Gastroesophageal sphincter (tissue), 4 donors: ENCODE measurements around the gene FANCC. TPM values are rescaled to one million over a fixed set of nuclear protein-coding genes. Genes with fewer than 3 reads are reported as not detected.

Experiments
- ATAC-seq: fragments of 150-250 bp; one replicate; pipeline ENCODE4 v1.9.1; 2016; ENCODE audit warnings: mild to moderate bottlenecking, moderate library complexity
- H3K27ac ChIP-seq, 4 donors: fragments of 200-600 bp; sonication (generic) in 3 of 4; 1 replicate in 3 of 4; 2 replicates in 1 of 4; pipeline ENCODE4 v1.5.1; 2016 to 2019
- H3K27me3 ChIP-seq: fragments of 200-600 bp; sonication (generic); one replicate; pipeline ENCODE4 v1.5.1; 2019
- H3K36me3 ChIP-seq, 2 donors: fragments of 200-600 bp; sonication (generic); one replicate each; pipeline ENCODE4 v1.5.1; 2019; ENCODE audit warnings: control low read depth in 1 of 2
- H3K4me1 ChIP-seq, 3 donors: fragments of 200-600 bp; sonication (generic); 1 replicate in 2 of 3; 2 replicates in 1 of 3; pipeline ENCODE4 v1.5.1; 2016 to 2019; ENCODE audit warnings: control low read depth in 2 of 3
- H3K4me3 ChIP-seq, 2 donors: fragments of 200-600 bp; sonication (generic); one replicate each; pipeline ENCODE4 v1.5.1; 2019; ENCODE audit warnings: mild to moderate bottlenecking in 1 of 2, moderate library complexity in 1 of 2
- H3K9me3 ChIP-seq, 3 donors: fragments of 200-600 bp; sonication (generic); one replicate each; pipeline ENCODE4 v1.5.1; 2017 to 2019; ENCODE audit warnings: control low read depth in 2 of 3
- CTCF ChIP-seq, 4 experiments: fragments of 200-600 bp in 2 of 4; fragments of 450-650 bp in 2 of 4; sonication (generic) in 1 of 4; IDR thresholded peaks; one replicate each; pipeline ENCODE4 v1.5.1; 2017 to 2019; ENCODE audit warnings: antibody characterized with exemption in 4 of 4, mild to moderate bottlenecking in 2 of 4, moderate library complexity in 2 of 4
- EP300 ChIP-seq: sonication (generic); formaldehyde crosslinking; IDR thresholded peaks from one replicate; pipeline ENCODE4 v1.6.1; 2017; ENCODE audit warnings: antibody characterized with exemption, mild to moderate bottlenecking
- POLR2A ChIP-seq, 2 donors: fragments of 450-650 bp; IDR thresholded peaks; one replicate each; pipeline ENCODE4 v1.6.1; 2017; ENCODE audit warnings: antibody characterized with exemption in 2 of 2, mild to moderate bottlenecking in 2 of 2, moderate library complexity in 1 of 2
- POLR2AphosphoS5 ChIP-seq: sonication (generic); formaldehyde crosslinking; IDR thresholded peaks from one replicate; pipeline ENCODE4 v1.6.1; 2017; ENCODE audit warnings: antibody characterized with exemption
- WGBS, 2 donors: methylation state at CpG; one replicate each; pipeline ENCODE4 v1.1.5; 2018; ENCODE audit warnings: low coverage in 1 of 2; 5-methylcytosine and 5-hydroxymethylcytosine counted together
- total RNA-seq, 4 donors: library from RNA; depleted of rRNA; stranded (reverse); fragments of >200 nt; gene quantifications; one replicate each; pipeline ENCODE4 v1.1.0, GENCODE V29; 2016

The FANCC gene
- total RNA-seq, 4 donors from 2014 or later = 4.9 to 9.4 (median 7.4) TPM

GRCh38 chr9:95239071-95239470, 78.4 kb downstream of the FANCC start:
- H3K27ac ChIP-seq = no peak overlapping the region
- no peak for TF ChIP-seq POLR2AphosphoS5
- no peak for TF ChIP-seq EP300
- TF ChIP-seq CTCF (IDR thresholded peaks at IDR 0.05) = no peak
- no peak for TF ChIP-seq POLR2A (IDR thresholded peaks at IDR 0.05)
- WGBS, 2 donors = 100% methylated on average over 3 to 5 of the region's 5 CpGs
- no peak for ATAC-seq
- H3K36me3 ChIP-seq = peaks cover 0 to 16% of the 10 kb centered on the region in 2 donors
- H3K4me1 ChIP-seq = no peaks in the 10 kb centered on the region
- no peaks in the 10 kb centered on the region for H3K9me3 ChIP-seq
- H3K4me3 ChIP-seq = no peak overlapping the region
- H3K27me3 ChIP-seq = no peaks in the 10 kb centered on the region

GRCh38 chr9:95237336-95237735, 80.2 kb downstream of the FANCC start:
- Histone ChIP-seq H3K27me3 (no peaks in the 10 kb centered on the region), H3K36me3 (peaks cover 0 to 16% of the 10 kb centered on the region in 2 donors), H3K27ac (no peak overlapping the region), H3K9me3 (no peaks in the 10 kb centered on the region), H3K4me1 (no peaks in the 10 kb centered on the region), H3K4me3 (no peak overlapping the region)
- no peak for ATAC-seq
- WGBS, 2 donors = 80 to 90% methylated on average over 7 of the region's 7 CpGs
- TF ChIP-seq CTCF (IDR thresholded peaks at IDR 0.05) (no peak), POLR2AphosphoS5 (no peak), EP300 (no peak), POLR2A (IDR thresholded peaks at IDR 0.05) (no peak)

- WGBS, 2 donors = 88 to 93% methylated on average over 6 of the region's 6 CpGs
- peaks cover 0 to 14% of the 10 kb centered on the region in 2 donors for H3K36me3 ChIP-seq
- H3K4me1 ChIP-seq = no peaks in the 10 kb centered on the region
- no peak overlapping the region for H3K27ac ChIP-seq
- H3K4me3 ChIP-seq = no peak overlapping the region
- H3K27me3 ChIP-seq = no peaks in the 10 kb centered on the region
- TF ChIP-seq POLR2A (IDR thresholded peaks at IDR 0.05) = no peak
- TF ChIP-seq CTCF (IDR thresholded peaks at IDR 0.05) = no peak
- TF ChIP-seq EP300 = no peak
- TF ChIP-seq POLR2AphosphoS5 = no peak
- ATAC-seq = no peak
- no peaks in the 10 kb centered on the region for H3K9me3 ChIP-seq
These were observed 87.5 kb downstream of the FANCC start for GRCh38 chr9:95230046-95230445.

GRCh38 chr9:95229230-95229915, 88.1 kb downstream of the FANCC start:
- no peaks in the 10 kb centered on the region for H3K4me1 ChIP-seq
- no peak for TF ChIP-seq EP300
- no peak for TF ChIP-seq POLR2A (IDR thresholded peaks at IDR 0.05)
- TF ChIP-seq CTCF (IDR thresholded peaks at IDR 0.05) = no peak
- TF ChIP-seq POLR2AphosphoS5 = no peak
- no peak overlapping the region for H3K27ac ChIP-seq
- H3K27me3 ChIP-seq = no peaks in the 10 kb centered on the region
- H3K36me3 ChIP-seq = peaks cover 0 to 10% of the 10 kb centered on the region in 2 donors
- no peak for ATAC-seq
- H3K4me3 ChIP-seq = no peak overlapping the region
- no peaks in the 10 kb centered on the region for H3K9me3 ChIP-seq
- 70% methylated on average over 1 to 3 of the region's 4 CpGs for WGBS, 2 donors

GRCh38 chr9:95226921-95227320, 90.6 kb downstream of the FANCC start:
- 80 to 100% methylated on average over 6 of the region's 7 CpGs for WGBS, 2 donors
- TF ChIP-seq POLR2AphosphoS5 (no peak), EP300 (no peak), POLR2A (IDR thresholded peaks at IDR 0.05) (no peak), CTCF (IDR thresholded peaks at IDR 0.05) (no peak)
- ATAC-seq = no peak
- Histone ChIP-seq H3K4me1 (no peaks in the 10 kb centered on the region), H3K27ac (no peak overlapping the region), H3K4me3 (no peak overlapping the region), H3K27me3 (no peaks in the 10 kb centered on the region), H3K36me3 (peaks cover 0 to 8% of the 10 kb centered on the region in 2 donors), H3K9me3 (no peaks in the 10 kb centered on the region)
